ENCODE data around the gene CARMIL3. TPM values are rescaled to one million over a fixed set of nuclear protein-coding genes. Genes with fewer than 3 reads are reported as not detected.

The CARMIL3 gene
- total RNA-seq, 1 experiment from 2014 or later, result 0.71 TPM

DNA sequence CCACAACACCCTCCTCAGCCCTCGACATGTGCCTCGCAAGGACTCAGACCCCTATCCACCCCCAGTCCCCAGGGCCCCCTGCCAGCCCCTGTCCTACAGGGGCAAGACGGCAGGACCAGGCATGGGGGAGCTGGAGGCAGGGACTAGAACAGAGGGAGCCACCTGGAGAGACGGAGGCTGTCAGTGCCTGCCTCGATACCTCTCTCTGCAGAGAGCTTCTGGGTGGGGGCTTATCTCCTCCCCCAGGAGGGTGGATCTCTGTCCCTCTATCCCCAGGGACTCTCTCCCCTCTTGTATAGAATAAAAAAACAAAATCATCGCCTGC lies 17.6 kb downstream of the CARMIL3 start:
- CTCF ChIA-PET, result interaction anchor here (1.8 kb wide), 1 partner anchor 39 kb away, joined by 4 read pairs; no protein-coding TSS in a partner anchor
- no peak overlapping the region for H3K9ac ChIP-seq (ENCODE audit: low read length)

More for the DNA sequence above, 17.6 kb downstream of the CARMIL3 start:
- Histone ChIP-seq H3K4me2 (ENCODE audit: low read length) (no peak overlapping the region), H3K4me1 (ENCODE audit: control insufficient read depth in 1 of 2, insufficient read depth in 2 of 2, low read length in 2 of 2) (no peaks in the 10 kb centered on the region), H3K9me2 (ENCODE audit: insufficient read depth) (no peaks in the 10 kb centered on the region), H3K27ac (ENCODE audit: low read depth, low read length) (no peak overlapping the region), H3K27me3 (ENCODE audit: insufficient read depth, low read length) (peaks cover 7% of the 10 kb centered on the region; the same call in 1 of the 2 replicates), H4K20me1 (ENCODE audit: insufficient read depth) (no peaks in the 10 kb centered on the region), H3K4me3 (replicated peaks in 1 of 2; ENCODE audit: low read depth in 1 of 2, low read length in 2 of 2) (no peak overlapping the region), H2AFZ (ENCODE audit: low read depth, low read length, poor library complexity, severe bottlenecking) (no peak overlapping the region), H3K36me3 (ENCODE audit: control insufficient read depth in 1 of 2, insufficient read depth in 2 of 2, low read length in 2 of 2) (no peaks in the 10 kb centered on the region), H3K9me3 (ENCODE audit: control insufficient read depth in 1 of 2, insufficient read depth in 1 of 2, low read depth in 1 of 2, low read length in 2 of 2) (no peaks in the 10 kb centered on the region), H3K79me2 (ENCODE audit: insufficient read depth, low read length) (no peaks in the 10 kb centered on the region)
- ATAC-seq (no peak), DNase-seq (ENCODE audit: low read depth, low spot score) (no peak)
- RAD21 ChIA-PET (ENCODE audit: low non-redundant PET in 1 of 2, low total read pairs in 2 of 2, uncharacterized antibody in 2 of 2, unreplicated experiment in 2 of 2), result no interaction called here
- intact Hi-C loops (cut with micrococcal nuclease), result no loop called here
- TF ChIP-seq POLR2A (IDR thresholded peaks at IDR 0.05; ENCODE audit: borderline replicate concordance, extremely low read depth, insufficient read depth, insufficient read length) (no peak), ZNF274 (IDR thresholded peaks at IDR 0.05; ENCODE audit: low read depth, low read length) (no peak), CEBPB (IDR thresholded peaks at IDR 0.05; ENCODE audit: low read depth) (no peak), ZFX (IDR thresholded peaks at IDR 0.05) (no peak), SP1 (IDR thresholded peaks at IDR 0.05; ENCODE audit: low read depth) (no peak), RAD21 (IDR thresholded peaks at IDR 0.05; ENCODE audit: low read depth) (no peak), POLR2AphosphoS5 (IDR thresholded peaks at IDR 0.05; ENCODE audit: low read depth, low read length) (no peak), JUND (IDR thresholded peaks at IDR 0.05) (no peak), EZH2phosphoT487 (IDR thresholded peaks at IDR 0.05; ENCODE audit: borderline replicate concordance) (no peak), YY1 (IDR thresholded peaks at IDR 0.05; ENCODE audit: extremely low read depth, insufficient replicate concordance, low read depth, low read length) (no peak), EZH2 (IDR thresholded peaks at IDR 0.05) (no peak), REST (IDR thresholded peaks at IDR 0.05; ENCODE audit: low read depth) (no peak), MAX (IDR thresholded peaks at IDR 0.05) (no peak), ELF1 (IDR thresholded peaks at IDR 0.05; ENCODE audit: borderline replicate concordance, low read depth) (no peak), EGR1 (IDR thresholded peaks at IDR 0.05; ENCODE audit: low read depth) (no peak)
- TF ChIP-seq, protein P1, sequence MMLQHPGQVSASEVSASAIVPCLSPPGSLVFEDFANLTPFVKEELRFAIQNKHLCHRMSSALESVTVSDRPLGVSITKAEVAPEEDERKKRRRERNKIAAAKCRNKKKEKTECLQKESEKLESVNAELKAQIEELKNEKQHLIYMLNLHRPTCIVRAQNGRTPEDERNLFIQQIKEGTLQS (IDR thresholded peaks at IDR 0.05), result no peak
- TF ChIP-seq, protein P2, sequence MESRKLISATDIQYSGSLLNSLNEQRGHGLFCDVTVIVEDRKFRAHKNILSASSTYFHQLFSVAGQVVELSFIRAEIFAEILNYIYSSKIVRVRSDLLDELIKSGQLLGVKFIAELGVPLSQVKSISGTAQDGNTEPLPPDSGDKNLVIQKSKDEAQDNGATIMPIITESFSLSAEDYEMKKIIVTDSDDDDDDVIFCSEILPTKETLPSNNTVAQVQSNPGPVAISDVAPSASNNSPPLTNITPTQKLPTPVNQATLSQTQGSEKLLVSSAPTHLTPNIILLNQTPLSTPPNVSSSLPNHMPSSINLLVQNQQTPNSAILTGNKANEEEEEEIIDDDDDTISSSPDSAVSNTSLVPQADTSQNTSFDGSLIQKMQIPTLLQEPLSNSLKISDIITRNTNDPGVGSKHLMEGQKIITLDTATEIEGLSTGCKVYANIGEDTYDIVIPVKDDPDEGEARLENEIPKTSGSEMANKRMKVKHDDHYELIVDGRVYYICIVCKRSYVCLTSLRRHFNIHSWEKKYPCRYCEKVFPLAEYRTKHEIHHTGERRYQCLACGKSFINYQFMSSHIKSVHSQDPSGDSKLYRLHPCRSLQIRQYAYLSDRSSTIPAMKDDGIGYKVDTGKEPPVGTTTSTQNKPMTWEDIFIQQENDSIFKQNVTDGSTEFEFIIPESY (IDR thresholded peaks at IDR 0.05; ENCODE audit: extremely low read depth, insufficient replicate concordance, low read length), result no peak
- no TSS peak for BruUV-seq (replicated peaks)
- POLR2A ChIA-PET, result no interaction called here

All from HCT116 (cell line).